GM21717 (cell line): Measurements from ENCODE around the gene TPK1.
A peak's percentile ranks its signal among the peaks of the same experiment; 100 is the strongest.

Experiments used
- ATAC-seq: cut with Tn5 transposase; IDR thresholded peaks from one replicate; pipeline ENCODE4 v1.9.1; 2021; ENCODE audit warnings: mild to moderate bottlenecking, moderate library complexity; ENCODE audit not compliant: unreplicated experiment

TPK1 gene

GRCh38 chr7:144545330-144545729, 290.5 kb downstream of the TPK1 start:
- ATAC-seq, result no peak

- ATAC-seq, result no peak
These were observed 301.0 kb downstream of the TPK1 start for GRCh38 chr7:144534655-144535395.

DNA sequence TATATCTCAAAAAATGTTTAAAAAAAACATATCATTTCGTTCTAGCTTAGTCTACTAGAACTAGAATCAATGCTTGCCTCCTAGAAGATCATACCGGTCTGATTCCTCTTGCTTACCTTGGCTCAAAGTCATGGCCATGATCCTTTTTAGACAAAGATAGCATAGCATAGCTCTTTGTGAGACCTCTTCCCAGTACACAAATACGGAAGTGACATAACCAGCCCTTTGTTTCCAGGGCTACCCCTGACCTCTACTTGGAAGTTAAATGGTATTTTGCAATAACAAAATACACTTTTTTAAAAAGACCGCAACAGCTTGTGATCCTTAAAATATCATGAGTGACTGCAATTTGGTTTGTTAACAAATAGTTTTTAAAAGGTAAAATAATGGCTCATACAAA, 301.7 kb downstream of the TPK1 start:
- no peak for ATAC-seq

DNA sequence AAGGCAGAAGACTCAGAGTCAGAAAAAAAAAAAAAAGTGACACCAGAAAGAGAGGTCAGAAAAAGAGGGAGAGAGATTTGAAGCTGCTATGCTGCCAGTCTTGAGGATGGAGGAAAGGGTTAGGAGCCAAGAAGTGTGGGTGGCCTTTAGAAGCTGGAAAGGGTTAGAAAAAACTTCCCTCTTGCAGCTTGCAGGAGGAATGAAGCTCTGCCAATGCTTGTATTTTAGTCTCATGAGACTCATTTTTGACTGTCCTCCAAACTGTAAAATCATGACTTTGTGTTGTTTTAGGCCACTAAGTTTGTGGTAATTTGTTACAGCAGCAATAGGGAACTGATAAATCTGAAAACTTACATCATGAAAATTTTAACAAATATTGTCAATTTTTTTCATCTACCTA, 304.7 kb downstream of the TPK1 start:
- ATAC-seq, result no peak

DNA sequence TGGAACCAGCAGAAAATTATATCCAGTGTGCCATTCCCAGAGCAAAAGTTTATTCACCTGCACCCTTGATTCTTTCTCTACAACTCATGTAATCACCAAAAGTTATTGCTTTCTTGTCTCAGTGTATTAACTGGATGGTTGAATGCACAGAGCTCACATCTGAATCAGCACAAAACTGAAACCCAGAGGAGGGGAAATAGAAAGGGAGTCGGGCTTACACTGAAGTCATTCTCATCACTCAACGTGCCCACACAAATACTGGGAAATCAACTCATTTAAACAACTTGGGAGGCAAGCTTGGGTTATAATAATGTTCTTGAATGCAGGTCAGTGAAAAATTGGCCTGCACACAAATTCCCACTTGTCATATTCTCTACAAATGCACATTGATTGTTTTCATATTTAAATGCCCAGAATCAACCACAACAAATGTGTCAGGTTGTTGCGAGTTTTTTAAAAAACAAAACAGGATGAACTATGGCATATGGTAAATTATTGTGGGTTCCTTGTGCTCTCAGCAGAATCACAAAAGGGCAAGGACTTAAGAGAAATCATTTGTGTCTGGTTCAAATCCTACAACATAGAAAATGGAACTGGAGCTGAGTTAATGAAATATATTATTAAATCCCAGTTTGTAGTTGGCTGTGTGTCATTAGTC, 306.5 kb downstream of the TPK1 start:
- ATAC-seq, result peak; percentile 100

DNA sequence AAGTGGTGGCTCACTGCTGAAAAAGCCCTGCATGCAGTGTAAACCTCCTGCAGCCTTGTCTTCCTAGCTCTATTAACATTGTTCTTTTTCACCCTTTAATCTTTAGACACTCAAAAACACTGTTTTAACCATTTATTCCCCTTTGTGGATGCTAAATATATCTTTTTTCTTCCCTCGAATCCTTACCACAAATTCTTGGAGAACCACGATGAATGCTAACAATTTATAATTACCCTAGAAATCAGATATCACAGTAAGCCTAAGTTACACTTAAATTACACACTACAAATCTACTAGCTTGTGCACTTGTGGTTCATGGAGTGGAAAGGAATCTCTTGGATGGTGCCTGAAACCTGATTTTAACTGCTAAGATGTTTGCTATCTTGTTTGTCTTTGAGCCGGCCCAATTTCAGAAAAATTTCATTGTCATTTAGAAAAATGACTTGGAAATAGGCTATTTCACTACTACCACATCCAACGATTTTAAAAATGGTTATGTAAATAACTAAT, 307.3 kb downstream of the TPK1 start:
- ATAC-seq, result no peak

GRCh38 chr7:144527051-144527471, 308.8 kb downstream of the TPK1 start:
- ATAC-seq, result no peak

- no peak for ATAC-seq
These were observed 309.9 kb downstream of the TPK1 start for GRCh38 chr7:144525956-144526355.

GRCh38 chr7:144524271-144524670, 311.6 kb downstream of the TPK1 start:
- no peak for ATAC-seq

GRCh38 chr7:144523621-144524020, 312.2 kb downstream of the TPK1 start:
- no peak for ATAC-seq

DNA sequence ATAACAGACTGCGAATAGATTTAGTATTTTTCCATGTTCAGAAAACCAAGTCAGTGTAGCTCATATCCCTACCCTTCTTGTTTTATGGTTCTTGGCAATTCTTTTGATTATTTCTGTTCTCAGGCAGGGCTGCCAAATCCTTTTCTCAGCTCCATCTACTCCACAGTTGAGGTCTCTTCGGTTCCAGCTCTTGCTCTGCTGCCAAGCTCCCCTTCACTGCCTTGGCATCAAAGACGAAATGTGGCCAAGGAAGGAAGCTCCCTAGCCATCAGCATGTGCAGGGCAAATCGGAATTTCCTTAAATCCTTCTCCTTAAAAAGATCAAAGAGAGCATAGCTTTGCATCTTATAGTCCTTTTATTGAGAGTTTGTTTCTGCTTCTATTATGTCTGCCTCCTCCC, 315.9 kb downstream of the TPK1 start:
- ATAC-seq, result no peak

GRCh38 chr7:144518360-144518759, 317.5 kb downstream of the TPK1 start:
- ATAC-seq, result no peak

DNA sequence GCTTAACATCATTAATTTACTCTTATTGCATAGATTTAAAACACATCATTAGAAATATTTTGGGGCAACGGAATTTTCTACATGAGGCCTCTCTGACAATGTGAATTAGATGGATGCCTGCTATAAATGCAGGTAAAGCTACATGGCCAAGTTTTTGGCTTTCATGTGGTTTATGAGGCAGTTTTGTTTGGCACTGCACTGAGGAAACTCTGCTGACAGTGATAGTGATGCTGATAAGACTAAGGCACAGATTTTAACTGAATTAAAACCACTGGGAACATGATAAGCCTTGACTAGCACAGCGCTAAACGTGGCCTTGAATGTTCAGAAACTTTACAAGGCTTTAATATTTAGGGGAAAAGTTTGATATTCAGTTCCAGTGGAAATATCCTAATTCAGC, 318.1 kb downstream of the TPK1 start:
- no peak for ATAC-seq

GRCh38 chr7:144516729-144517525, 318.9 kb downstream of the TPK1 start:
- ATAC-seq, result no peak

GRCh38 chr7:144513334-144513733, 322.5 kb downstream of the TPK1 start:
- no peak for ATAC-seq

DNA sequence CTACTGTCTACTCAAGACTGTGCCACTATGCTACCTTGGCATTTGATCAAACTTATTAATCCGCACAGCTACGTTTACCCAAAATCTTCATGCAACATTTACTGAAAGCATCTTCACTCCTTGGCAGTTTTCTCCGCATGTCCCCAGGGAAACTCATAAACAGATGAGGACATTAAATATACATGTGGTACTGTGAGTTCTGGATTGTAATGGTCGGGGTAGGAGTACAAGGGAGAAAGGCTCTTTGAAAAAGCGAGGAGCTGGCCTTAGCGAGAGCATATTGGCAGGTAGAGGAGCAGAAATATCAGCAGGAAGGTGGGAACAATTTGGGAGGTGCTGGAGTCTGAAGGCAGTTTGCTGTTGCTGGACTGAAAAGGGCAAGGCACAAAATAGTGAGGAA, 325.2 kb downstream of the TPK1 start:
- ATAC-seq, result no peak

DNA sequence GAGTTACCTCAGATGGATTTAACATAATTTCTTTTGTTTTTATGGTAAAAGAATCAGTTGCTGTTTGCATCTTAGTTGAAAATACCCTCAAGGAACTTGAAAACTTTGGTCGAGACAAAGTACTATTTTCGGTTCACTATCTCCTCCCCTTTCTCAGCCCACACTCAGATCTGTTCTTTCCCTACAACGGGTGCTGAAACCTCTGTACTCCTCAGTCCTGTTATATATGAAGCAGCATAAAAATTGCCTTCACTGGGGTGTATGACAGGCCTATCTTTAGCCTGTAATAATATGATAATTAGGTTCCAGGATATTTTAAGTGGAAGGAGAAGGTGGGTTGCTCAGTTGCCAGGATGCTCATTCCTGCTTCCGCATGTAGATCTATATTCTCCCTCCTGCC, 327.2 kb downstream of the TPK1 start:
- peak; percentile 99 for ATAC-seq

- no peak for ATAC-seq
These were observed 332.6 kb downstream of the TPK1 start for GRCh38 chr7:144503215-144503614.

DNA sequence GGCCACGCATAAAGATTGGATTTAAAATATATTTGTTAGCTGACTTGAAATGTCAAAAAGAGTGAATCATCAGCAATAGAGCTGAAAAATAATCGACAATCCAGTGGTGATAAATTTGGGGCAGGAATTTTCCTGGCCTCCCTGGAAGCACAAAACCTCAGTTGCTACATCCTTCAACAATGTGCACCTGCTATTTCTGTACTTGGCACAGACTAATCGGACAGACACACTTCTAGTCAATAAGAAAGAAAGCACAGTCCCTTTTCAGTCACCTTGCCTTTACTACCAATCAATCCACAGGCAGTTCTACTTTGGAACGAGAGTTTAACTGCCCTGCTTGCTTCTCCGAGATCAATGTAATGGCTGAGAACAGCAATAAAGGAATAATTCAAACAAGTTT, 335.6 kb downstream of the TPK1 start:
- ATAC-seq, result no peak

DNA sequence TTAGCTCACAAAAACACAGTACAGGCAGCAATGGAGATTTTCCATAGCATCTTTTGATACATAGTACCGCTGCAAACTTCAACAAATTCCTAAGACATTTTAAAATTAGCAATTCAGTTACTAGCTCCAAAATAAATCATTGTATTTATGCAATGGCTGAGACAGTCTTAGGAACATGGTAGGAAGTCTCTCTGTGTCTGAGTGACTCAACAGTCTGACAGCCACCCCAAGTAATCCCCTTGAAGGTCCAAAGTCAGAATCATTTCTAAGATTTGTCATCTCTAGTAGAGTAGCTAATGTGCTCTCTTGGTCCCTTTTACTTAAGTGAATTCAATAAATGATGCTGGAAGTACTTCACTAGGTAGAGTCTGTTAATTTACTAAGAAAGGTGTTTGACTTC, 338.6 kb downstream of the TPK1 start:
- ATAC-seq, result no peak

DNA sequence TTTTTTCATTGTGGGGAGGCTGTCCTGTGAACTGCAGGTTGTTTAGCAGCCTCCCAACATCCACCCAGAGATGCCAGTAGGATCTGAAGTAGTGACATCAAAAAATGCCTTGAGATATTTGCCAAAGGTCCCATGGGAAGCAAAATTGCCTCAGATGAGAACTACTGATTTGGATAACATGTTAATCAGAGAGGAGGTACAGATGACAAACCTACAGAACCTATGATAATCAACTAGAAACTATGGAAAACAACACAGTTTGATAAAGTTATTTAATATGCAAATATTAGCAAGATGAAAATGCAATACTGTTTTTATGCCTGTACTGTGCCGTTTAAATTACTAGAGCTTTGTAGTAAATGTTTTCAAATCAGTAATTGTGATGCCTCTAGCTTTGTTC, 341.5 kb downstream of the TPK1 start:
- ATAC-seq, result no peak

DNA sequence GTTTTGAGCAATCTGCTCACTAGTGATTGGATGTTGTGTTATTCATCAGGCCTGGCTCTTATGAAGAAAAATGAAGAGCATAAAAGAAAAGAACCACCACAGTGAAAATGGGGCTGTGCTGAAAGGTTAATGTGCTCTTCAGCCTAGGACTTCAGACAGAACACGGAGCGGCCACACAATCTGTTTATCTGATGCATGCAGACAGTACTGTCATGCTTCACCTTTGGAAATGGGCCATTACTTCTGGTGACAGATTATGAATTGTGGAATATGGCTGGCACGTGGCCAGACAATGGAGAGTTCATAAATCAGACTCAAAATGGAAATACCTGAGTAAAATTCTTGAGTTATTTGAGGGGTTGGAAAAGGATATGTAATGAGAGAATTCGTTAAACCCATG, 346.3 kb downstream of the TPK1 start:
- no peak for ATAC-seq
